GM12878 (cell line): ENCODE data around the gene PCDHB13. TPM values are rescaled to one million over a fixed set of nuclear protein-coding genes. Genes with fewer than 3 reads are reported as not detected.
"Not testable (repeated sequence)": the region's sequence is repeated elsewhere in the genome, so short reads cannot be mapped to it uniquely, and the experiment has no call there.

Source experiments
- ATAC-seq: fragments of 200-7000 bp; cut with Tn5 transposase; 3 replicates; pipeline ENCODE4 v1.9.1; 2020; ENCODE audit warnings: mild to moderate bottlenecking, moderate library complexity
- BruUV-seq: library from RNA; stranded (reverse); fragments of 400-500 nt; replicated peaks from 2 replicates; lab custom pipeline; 2021; lab: Mats Ljungman, UMichigan
- CTCF ChIA-PET: fragments of 300-600 bp; sonication (Branson Sonifier 250); formaldehyde crosslinking; extraction: SDS; loops from one replicate; lab custom pipeline; 2021; ENCODE audit warnings: inconsistent platforms; lab: Yijun Ruan, JAX
- POLR2A ChIA-PET: fragments of 350-600 bp; formaldehyde crosslinking; extraction: SDS; loops from one replicate; lab custom pipeline; 2021; ENCODE audit warnings: inconsistent platforms; lab: Charles Lee
- RAD21 ChIA-PET: fragments of 300-600 bp; sonication (Branson Sonifier 250); formaldehyde crosslinking; loops from one replicate; lab custom pipeline; 2023; ENCODE audit warnings: antibody characterized with exemption; ENCODE audit not compliant: unreplicated experiment; lab: Charles Lee
- SMC1A ChIA-PET: fragments of 300-600 bp; sonication (Branson Sonifier 250); formaldehyde crosslinking; loops from one replicate; lab custom pipeline; 2023; ENCODE audit not compliant: unreplicated experiment, uncharacterized antibody; lab: Charles Lee
- DNase-seq: peaks from one replicate; pipeline ENCODE4 v3.0.0-alpha.2; 2011; ENCODE audit warnings: low read depth, low spot score
- FAIRE-seq: peaks from 3 replicates; lab custom pipeline; 2011; peaks lifted over from hg19 to GRCh38; lab: Jason Lieb, UNC
- H2AFZ ChIP-seq: 2 replicates; pipeline ENCODE4 v1.6.0; 2011; ENCODE audit warnings: low read depth, low read length, control low read depth; ENCODE audit not compliant: control insufficient read depth
- H3K27ac ChIP-seq: 2 replicates; pipeline ENCODE4 v1.5.1; 2011; ENCODE audit warnings: control low read depth; ENCODE audit not compliant: control insufficient read depth, insufficient read depth
- H3K27me3 ChIP-seq, 2 experiments: replicated peaks in 1 of 2; 2 replicates each; pipeline versions ENCODE4 v1.6.0 to v1.6.1; 2011; ENCODE audit warnings: low read length in 1 of 2; ENCODE audit not compliant: control insufficient read depth in 2 of 2, insufficient read depth in 2 of 2
- H3K36me3 ChIP-seq, 2 experiments: 2 replicates each; pipeline ENCODE4 v1.5.1; 2011; ENCODE audit warnings: low read length in 1 of 2; ENCODE audit not compliant: control insufficient read depth in 2 of 2, insufficient read depth in 2 of 2
- H3K4me1 ChIP-seq: 2 replicates; pipeline ENCODE4 v1.6.1; 2011; ENCODE audit warnings: mild to moderate bottlenecking, low read length, moderate library complexity, mixed read lengths; ENCODE audit not compliant: control insufficient read depth, insufficient read depth
- H3K4me2 ChIP-seq: 2 replicates; pipeline ENCODE4 v1.6.0; 2011; ENCODE audit warnings: control low read depth; ENCODE audit not compliant: control insufficient read depth, insufficient read depth
- H3K4me3 ChIP-seq: fragments of 200-600 bp; sonication (generic); 2 replicates; pipeline ENCODE4 v1.5.1; 2016
- H3K79me2 ChIP-seq: 2 replicates; pipeline ENCODE4 v1.6.0; 2011; ENCODE audit warnings: low read length; ENCODE audit not compliant: control insufficient read depth, insufficient read depth
- H3K9ac ChIP-seq: 2 replicates; pipeline ENCODE4 v1.8.0; 2011; ENCODE audit warnings: low read length, control low read depth, mixed read lengths; ENCODE audit not compliant: control insufficient read depth, insufficient read depth
- H3K9me3 ChIP-seq: replicated peaks from 3 replicates; pipeline ENCODE4 v1.5.1; 2011; ENCODE audit warnings: mild to moderate bottlenecking, low read length; ENCODE audit not compliant: control insufficient read depth, insufficient read depth
- H4K20me1 ChIP-seq: 2 replicates; pipeline ENCODE4 v1.6.0; 2011; ENCODE audit not compliant: control insufficient read depth, insufficient read depth
- HDAC2 ChIP-seq: fragments of 200-600 bp; sonication (generic); IDR thresholded peaks from 2 replicates; pipeline ENCODE4 v1.6.1; 2017
- SMC3 ChIP-seq: IDR thresholded peaks from 2 replicates; pipeline ENCODE4 v1.6.1; 2011; ENCODE audit warnings: low read length, improper control_type of control experiment, borderline replicate concordance
- SP1 ChIP-seq: IDR thresholded peaks from one replicate; pipeline ENCODE4 v1.6.1; 2011; ENCODE audit warnings: low read depth, low read length
- SPI1 ChIP-seq: IDR thresholded peaks from 2 replicates; pipeline ENCODE4 v1.6.1; 2011; ENCODE audit warnings: low read depth, mild to moderate bottlenecking, low read length, moderate library complexity, borderline replicate concordance; ENCODE audit not compliant: insufficient read depth
- TCF3 ChIP-seq: IDR thresholded peaks from 2 replicates; pipeline ENCODE4 v1.6.1; 2012; ENCODE audit warnings: low read depth, mild to moderate bottlenecking, low read length, borderline replicate concordance; ENCODE audit not compliant: insufficient read depth
- ZNF24 ChIP-seq: fragments of 450-650 bp; IDR thresholded peaks from 2 replicates; pipeline ENCODE4 v1.6.1; 2017; ENCODE audit warnings: antibody characterized with exemption, mild to moderate bottlenecking
- WGBS: methylation state at CpG from one replicate; pipeline ENCODE4 v1.1.6; 2016; ENCODE audit warnings: low lambda C conversion rate; ENCODE audit not compliant: insufficient replicate concordance, insufficient coverage; ENCODE audit errors: missing lambda C conversion rate; 5-methylcytosine and 5-hydroxymethylcytosine counted together
- in situ Hi-C: fragments of 300-500 bp; cut with MboI; formaldehyde crosslinking; loops from 9 replicates; pipeline ENCODE4 v1.14.3; 2018; ENCODE audit warnings: mixed read lengths
- intact Hi-C: fragments of 100-400 bp; cut with micrococcal nuclease; formaldehyde crosslinking; loops from one replicate; pipeline ENCODE4 v1.14.2; 2022; ENCODE audit not compliant: unreplicated experiment
- polyA plus RNA-seq, 11 experiments: library from polyadenylated mRNA; depleted of rRNA in 4 of 11; unstranded in 6 of 11; stranded (reverse) in 5 of 11; fragments of >200 nt; fragmentation: Nextera tagmentation in 4 of 11; fragmentation: Illumina TruSeq in 1 of 11; extraction: Ambion mirVana in 4 of 11; extraction: Trizol in 1 of 11; gene quantifications; 1 replicate in 1 of 11; 2 replicates in 10 of 11; pipeline versions ENCODE4 v1.2.1 to v1.2.3, GENCODE V29; 2011 to 2016; ENCODE audit warnings: inconsistent platforms in 2 of 11, missing spikeins in 2 of 11, low read depth in 1 of 11
- total RNA-seq, 4 experiments: library from RNA; depleted of rRNA in 3 of 4; stranded (reverse); fragments of >200 nt in 3 of 4; fragmentation: Illumina TruSeq in 1 of 4; extraction: Trizol in 1 of 4; gene quantifications; 2 replicates each; pipeline versions ENCODE4 v1.2.1 to v1.2.3, GENCODE V29; 2013 to 2021
- TF ChIP-seq, protein P1 (sequence below), 3 experiments: IDR thresholded peaks in 2 of 3; conservative IDR thresholded peaks in 1 of 3; 2 replicates each; pipeline ENCODE4 v1.5.1; 2011; ENCODE audit warnings: low read depth in 3 of 3, low read length in 3 of 3, mild to moderate bottlenecking in 3 of 3, control low read depth in 2 of 3, moderate library complexity in 2 of 3, inconsistent platforms in 1 of 3, mixed read lengths in 1 of 3; ENCODE audit not compliant: control insufficient read depth in 2 of 3, insufficient read depth in 1 of 3; ENCODE audit errors: extremely low read depth in 1 of 3

The PCDHB13 gene
- total and polyA plus RNA-seq, 10 of the 15 experiments (the other 5 are each of a cell fraction or from before 2014, with no cell fraction given) = 0.01 to 0.03 TPM; not detected in 8

DNA sequence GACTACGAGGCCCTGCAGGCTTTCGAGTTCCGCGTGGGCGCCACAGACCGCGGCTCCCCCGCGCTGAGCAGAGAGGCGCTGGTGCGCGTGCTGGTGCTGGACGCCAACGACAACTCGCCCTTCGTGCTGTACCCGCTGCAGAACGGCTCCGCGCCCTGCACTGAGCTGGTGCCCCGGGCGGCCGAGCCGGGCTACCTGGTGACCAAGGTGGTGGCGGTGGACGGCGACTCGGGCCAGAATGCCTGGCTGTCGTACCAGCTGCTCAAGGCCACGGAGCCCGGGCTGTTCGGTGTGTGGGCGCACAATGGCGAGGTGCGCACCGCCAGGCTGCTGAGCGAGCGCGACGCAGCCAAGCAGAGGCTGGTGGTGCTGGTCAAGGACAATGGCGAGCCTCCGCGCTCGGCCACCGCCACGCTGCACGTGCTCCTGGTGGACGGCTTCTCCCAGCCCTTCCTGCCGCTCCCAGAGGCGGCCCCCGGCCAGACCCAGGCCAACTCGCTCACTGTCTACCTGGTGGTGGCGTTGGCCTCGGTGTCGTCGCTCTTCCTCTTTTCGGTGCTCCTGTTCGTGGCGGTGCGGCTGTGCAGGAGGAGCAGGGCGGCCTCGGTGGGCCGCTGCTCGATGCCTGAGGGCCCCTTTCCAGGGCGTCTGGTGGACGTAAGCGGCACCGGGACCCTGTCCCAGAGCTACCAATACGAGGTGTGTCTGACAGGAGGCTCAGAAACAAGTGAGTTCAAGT is 29.4 kb upstream of the PCDHB13 start:
- H3K36me3 ChIP-seq, H3K4me2 ChIP-seq, DNase-seq, RAD21 ChIA-PET, H2AFZ ChIP-seq, H3K4me3 ChIP-seq, H3K27me3 ChIP-seq, BruUV-seq, H3K27ac ChIP-seq, H3K79me2 ChIP-seq, H4K20me1 ChIP-seq, in situ Hi-C loops, FAIRE-seq, POLR2A ChIA-PET, H3K4me1 ChIP-seq, ATAC-seq, H3K9me3 ChIP-seq, H3K9ac ChIP-seq, CTCF ChIA-PET, SMC1A ChIA-PET: not testable (repeated sequence)
- intact Hi-C loops = loop anchor here (10.0 kb wide), 1 partner anchor 381 kb away; no protein-coding TSS in a partner anchor
- WGBS = 54% methylated on average over 17 of the region's 69 CpGs

DNA sequence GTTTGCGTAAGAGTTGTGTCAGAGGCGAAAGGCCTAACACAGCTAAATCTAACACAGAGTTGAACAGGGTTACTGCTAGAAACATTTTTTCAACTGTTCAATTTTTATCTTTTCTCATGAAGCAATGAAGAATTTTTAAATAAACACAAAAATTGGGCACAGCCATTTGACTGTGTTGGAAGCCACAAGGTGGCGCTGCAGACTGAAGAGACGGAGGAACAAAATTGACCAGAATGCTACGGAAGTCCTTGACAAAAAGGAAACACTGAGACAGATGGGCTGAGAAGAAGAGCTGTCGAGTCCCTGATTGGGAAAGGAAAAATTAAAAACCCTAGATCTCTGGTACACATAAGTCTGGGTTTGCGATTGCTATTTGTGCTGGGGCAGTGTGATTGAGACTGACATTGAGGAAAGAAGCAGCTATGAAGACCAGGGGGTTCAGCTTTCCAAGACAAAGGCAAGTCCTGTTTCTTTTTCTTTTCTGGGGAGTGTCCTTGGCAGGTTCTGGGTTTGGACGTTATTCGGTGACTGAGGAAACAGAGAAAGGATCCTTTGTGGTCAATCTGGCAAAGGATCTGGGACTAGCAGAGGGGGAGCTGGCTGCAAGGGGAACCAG is 26.7 kb upstream of the PCDHB13 start, which contains the start of gene PCDHB9:
TSS of gene PCDHB9 (plus strand) at position 265 of the 616 bp plus-strand sequence. CDS start at position 423, 158 bp downstream.
- intact Hi-C loops = loop anchor here (10.0 kb wide), 1 partner anchor 378 kb away; no protein-coding TSS in a partner anchor
- POLR2A ChIA-PET = no interaction called here
- no peak within 1 kb of the TSS for H3K4me3 ChIP-seq

More for the DNA sequence above, 26.7 kb upstream of the PCDHB13 start, which contains the start of gene PCDHB9:
- Histone ChIP-seq H3K9ac (no peak within 1 kb of the TSS), H2AFZ (no peak within 1 kb of the TSS), H3K4me1 (no peaks in the 10 kb centered on the region), H3K27me3 (no peaks in the 10 kb centered on the region), H3K27ac (no peak within 1 kb of the TSS), H3K36me3 (no peaks in the 10 kb centered on the region), H3K79me2 (no peaks in the 10 kb centered on the region), H3K9me3 (no peaks in the 10 kb centered on the region; the same call in 2 of the 3 replicates), H4K20me1 (no peaks in the 10 kb centered on the region), H3K4me2 (no peak within 1 kb of the TSS)
- ChIA-PET RAD21 (interaction anchor here (0.6 to 1.8 kb wide), 3 partner anchors 234 to 784 kb away, joined by 3 to 6 read pairs (median 3); partner anchors contain the start of gene PCDHGA11), SMC1A (interaction anchor here (0.7 kb wide), 1 partner anchor 36 kb away, joined by 3 read pairs; the partner anchor contains the start of gene PCDHB14), CTCF (interaction anchor here (0.9 to 1.5 kb wide), 4 partner anchors 10 to 370 kb away, joined by 3 to 4 read pairs (median 3); no protein-coding TSS in a partner anchor)
- no peak for DNase-seq
- no TSS peak for BruUV-seq
- in situ Hi-C loops = no loop called here
- WGBS = 20% methylated on average over 9 of the region's 9 CpGs
- TF ChIP-seq SMC3 (no peak), ZNF24 (no peak), HDAC2 (no peak), TCF3 (no peak), SPI1 (no peak), SP1 (no peak)
- TF ChIP-seq, protein P1, sequence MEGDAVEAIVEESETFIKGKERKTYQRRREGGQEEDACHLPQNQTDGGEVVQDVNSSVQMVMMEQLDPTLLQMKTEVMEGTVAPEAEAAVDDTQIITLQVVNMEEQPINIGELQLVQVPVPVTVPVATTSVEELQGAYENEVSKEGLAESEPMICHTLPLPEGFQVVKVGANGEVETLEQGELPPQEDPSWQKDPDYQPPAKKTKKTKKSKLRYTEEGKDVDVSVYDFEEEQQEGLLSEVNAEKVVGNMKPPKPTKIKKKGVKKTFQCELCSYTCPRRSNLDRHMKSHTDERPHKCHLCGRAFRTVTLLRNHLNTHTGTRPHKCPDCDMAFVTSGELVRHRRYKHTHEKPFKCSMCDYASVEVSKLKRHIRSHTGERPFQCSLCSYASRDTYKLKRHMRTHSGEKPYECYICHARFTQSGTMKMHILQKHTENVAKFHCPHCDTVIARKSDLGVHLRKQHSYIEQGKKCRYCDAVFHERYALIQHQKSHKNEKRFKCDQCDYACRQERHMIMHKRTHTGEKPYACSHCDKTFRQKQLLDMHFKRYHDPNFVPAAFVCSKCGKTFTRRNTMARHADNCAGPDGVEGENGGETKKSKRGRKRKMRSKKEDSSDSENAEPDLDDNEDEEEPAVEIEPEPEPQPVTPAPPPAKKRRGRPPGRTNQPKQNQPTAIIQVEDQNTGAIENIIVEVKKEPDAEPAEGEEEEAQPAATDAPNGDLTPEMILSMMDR (IDR thresholded peaks at IDR 0.05 in 2 of 3, conservative IDR thresholded peaks at IDR 0.05 in 1 of 3; ENCODE audit: control insufficient read depth in 2 of 3, extremely low read depth in 1 of 3, insufficient read depth in 1 of 3, low read depth in 3 of 3, low read length in 3 of 3) = peak in 2 of 3 experiments; percentile 22 to 32; a peak in 2 of 6 replicates
- FAIRE-seq = no peak
- no peak for ATAC-seq
